Measurements from ENCODE around the gene GLRA1. TPM values are rescaled to one million over a fixed set of nuclear protein-coding genes. Genes with fewer than 3 reads are reported as not detected.

GLRA1 gene
- total and polyA plus RNA-seq, 2 of the 4 experiments (the other 2 are of a cell fraction) = not detected

DNA sequence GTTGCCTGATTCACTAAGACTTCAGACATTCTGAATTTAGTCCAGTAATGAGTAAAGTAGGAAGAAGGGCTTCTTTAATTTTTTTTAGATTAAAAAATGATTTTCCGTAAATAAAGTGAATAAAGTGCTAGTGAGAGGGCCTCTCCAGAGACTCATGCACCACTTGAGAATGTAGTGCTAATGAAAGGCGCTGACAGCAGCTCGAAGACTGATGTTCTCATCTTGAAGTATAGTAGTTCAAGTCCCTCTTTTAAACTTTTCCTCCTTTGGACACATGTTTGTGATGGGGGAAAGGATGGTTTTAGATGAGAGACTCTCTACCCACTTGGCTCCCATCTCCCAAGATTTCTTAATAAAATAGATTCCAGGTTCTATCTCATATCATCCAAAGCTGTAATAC, 104.4 kb downstream of the GLRA1 start:
- Histone ChIP-seq H4K91ac (ENCODE audit: insufficient read depth, low read depth, low read length) (no peak overlapping the region), H3K9me3 (ENCODE audit: control insufficient read depth, insufficient read depth, low read length) (no peaks in the 10 kb centered on the region), H2AK5ac (ENCODE audit: low read depth, low read length) (no peak overlapping the region), H4K20me1 (ENCODE audit: insufficient read depth, low read length) (no peaks in the 10 kb centered on the region), H3K79me1 (ENCODE audit: low read depth in 1 of 2, low read length in 2 of 2) (peaks cover 0 to 3% of the 10 kb centered on the region in 2 experiments; a peak in 2 of 4 replicates), H2BK15ac (ENCODE audit: low read depth, low read length) (no peak overlapping the region), H3K4me2 (ENCODE audit: low read depth, low read length) (no peak overlapping the region), H3K4me3 (ENCODE audit: insufficient read depth, low read depth, low read length) (no peak overlapping the region), H3K9ac (ENCODE audit: low read depth, low read length) (no peak overlapping the region), H3K56ac (ENCODE audit: extremely low read depth, insufficient read depth, low read length) (no peak overlapping the region), H4K8ac (ENCODE audit: low read depth in 2 of 2, low read length in 2 of 2) (no peak overlapping the region), H3K27me3 (ENCODE audit: control insufficient read depth, insufficient read depth, low read length) (no peaks in the 10 kb centered on the region), H3K4ac (ENCODE audit: low read depth, low read length) (no peak overlapping the region), H3K36me3 (ENCODE audit: control insufficient read depth, insufficient read depth, low read length) (0 out of 2 replicates have a peak, but pooled peaks cover 4% of the 10 kb centered on the region), H2AK9ac (replicated peaks; ENCODE audit: low read depth, low read length, poor library complexity) (no peak overlapping the region), H3K27ac (ENCODE audit: insufficient read depth, low read length) (no peak overlapping the region), H3K9me1 (ENCODE audit: insufficient read depth, low read length) (no peaks in the 10 kb centered on the region; the same call in 1 of the 2 replicates), H4K5ac (ENCODE audit: low read depth, low read length) (no peak overlapping the region), H2BK120ac (ENCODE audit: low read depth, low read length) (no peak overlapping the region), H3K18ac (ENCODE audit: low read depth, low read length) (no peak overlapping the region), H2BK20ac (ENCODE audit: low read depth, low read length) (no peak overlapping the region), H2AFZ (replicated peaks; ENCODE audit: low read length, poor library complexity) (no peak overlapping the region), H3K23ac (ENCODE audit: low read depth, low read length) (no peak overlapping the region), H3K14ac (replicated peaks; ENCODE audit: low read depth, low read length) (no peak overlapping the region), H2BK5ac (ENCODE audit: low read depth, low read length, poor library complexity, severe bottlenecking) (no peak overlapping the region), H3K4me1 (ENCODE audit: control insufficient read depth, insufficient read depth, low read length) (no peaks in the 10 kb centered on the region)
- DNase-seq (no peak), ATAC-seq (ENCODE audit: low read depth) (no peak)
- BruUV-seq (replicated peaks) = no TSS peak
- in situ Hi-C loops (cut with MboI; ENCODE audit: low sequenced_read_pairs) (no loop called here), dilution Hi-C loops (cut with HindIII; ENCODE audit: low sequenced_read_pairs, unreplicated experiment) (no loop called here), intact Hi-C loops (cut with micrococcal nuclease) (no loop called here)
- no CpG with 5 or more reads among the region's 3 CpGs for WGBS, 2 experiments (ENCODE audit: extremely low coverage in 2 of 2, insufficient read length in 1 of 2)
- ChIA-PET CTCF (no interaction called here), POLR2A (ENCODE audit: unreplicated experiment) (interaction anchor here (0.5 kb wide), 1 partner anchor 9 kb away, joined by 3 read pairs; no protein-coding TSS in a partner anchor)
- TF ChIP-seq CHD1 (IDR thresholded peaks at IDR 0.05; ENCODE audit: low read depth, low read length) = no peak
